OCI-LY1 (cell line): Measurements from ENCODE around the gene CAMTA1.
A peak's percentile ranks its signal among the peaks of the same experiment; 100 is the strongest.

Source experiments
- CTCF ChIP-seq: fragments of 200-600 bp; sonication (generic), shearing (Covaris generic); IDR thresholded peaks from 2 replicates; pipeline ENCODE4 v1.5.1; 2017; ENCODE audit warnings: mild to moderate bottlenecking, antibody characterized with exemption, low read length, moderate library complexity, mixed read lengths
- EZH2 ChIP-seq: fragments of 200-600 bp; sonication (generic), shearing (Covaris generic); IDR thresholded peaks from 2 replicates; pipeline ENCODE4 v1.8.0; 2017; ENCODE audit warnings: borderline replicate concordance, mixed run types, mild to moderate bottlenecking, antibody characterized with exemption, low read length, moderate library complexity, mixed read lengths

- TF ChIP-seq CTCF (peak; percentile 87), EZH2 (no peak)
Observed at GRCh38 chr1:7218210-7218832, 433.1 kb downstream of the CAMTA1 start.
